IMR-90 (cell line): ENCODE data around the gene PF4V1. TPM values are rescaled to one million over a fixed set of nuclear protein-coding genes. Genes with fewer than 3 reads are reported as not detected.

ENCODE experiments used
- ATAC-seq: fragments of 200-7000 bp; cut with Tn5 transposase; 2 replicates; pipeline ENCODE4 v1.9.1; 2020; ENCODE audit warnings: low read depth, mild to moderate bottlenecking, moderate library complexity
- BruUV-seq: library from RNA; stranded (reverse); fragments of 400-500 nt; replicated peaks from 2 replicates; lab custom pipeline; 2021; lab: Mats Ljungman, UMichigan
- CTCF ChIA-PET: fragments of 300-600 bp; formaldehyde crosslinking; extraction: SDS; loops from one replicate; lab custom pipeline; 2021; ENCODE audit warnings: antibody characterized with exemption; lab: Yijun Ruan, JAX
- POLR2A ChIA-PET: fragments of 300-600 bp; sonication (Branson Sonifier 250); formaldehyde crosslinking; loops from one replicate; lab custom pipeline; 2022; ENCODE audit warnings: antibody characterized with exemption; ENCODE audit not compliant: unreplicated experiment; lab: Charles Lee
- DNase-seq: peaks from one replicate; pipeline ENCODE4 v3.0.0; 2013
- H2AFZ ChIP-seq: replicated peaks from 2 replicates; pipeline ENCODE3; 2013; ENCODE audit warnings: low read length, mild to moderate bottlenecking; ENCODE audit not compliant: poor library complexity
- H2AK5ac ChIP-seq: 2 replicates; pipeline ENCODE4 v1.6.1; 2013; ENCODE audit warnings: low read depth, low read length, inconsistent platforms
- H2AK9ac ChIP-seq: replicated peaks from 2 replicates; pipeline ENCODE3; 2013; ENCODE audit warnings: mild to moderate bottlenecking, low read depth, low read length, moderate library complexity; ENCODE audit not compliant: poor library complexity
- H2BK120ac ChIP-seq: 2 replicates; pipeline ENCODE4 v1.6.1; 2013; ENCODE audit warnings: low read depth, low read length, inconsistent platforms
- H2BK15ac ChIP-seq: 3 replicates; pipeline ENCODE4 v1.6.1; 2013; ENCODE audit warnings: low read depth, low read length, inconsistent platforms
- H2BK20ac ChIP-seq: 2 replicates; pipeline ENCODE4 v1.6.1; 2013; ENCODE audit warnings: low read depth, mild to moderate bottlenecking, inconsistent platforms, low read length, moderate library complexity
- H2BK5ac ChIP-seq: 2 replicates; pipeline ENCODE4 v1.6.1; 2013; ENCODE audit warnings: mild to moderate bottlenecking, low read depth, low read length, inconsistent platforms; ENCODE audit not compliant: poor library complexity, severe bottlenecking
- H3K14ac ChIP-seq: replicated peaks from 2 replicates; pipeline ENCODE4 v1.6.1; 2013; ENCODE audit warnings: low read depth, low read length, inconsistent platforms
- H3K18ac ChIP-seq: 2 replicates; pipeline ENCODE4 v1.6.1; 2013; ENCODE audit warnings: low read depth, low read length, control low read depth
- H3K23ac ChIP-seq: 2 replicates; pipeline ENCODE4 v1.6.1; 2013; ENCODE audit warnings: low read depth, low read length, inconsistent platforms
- H3K27ac ChIP-seq: 2 replicates; pipeline ENCODE4 v1.5.1; 2013; ENCODE audit warnings: mild to moderate bottlenecking, control low read depth, low read length; ENCODE audit not compliant: insufficient read depth
- H3K27me3 ChIP-seq: 2 replicates; pipeline ENCODE4 v1.6.1; 2013; ENCODE audit warnings: low read length; ENCODE audit not compliant: control insufficient read depth, insufficient read depth
- H3K36me3 ChIP-seq: 2 replicates; pipeline ENCODE4 v1.6.1; 2013; ENCODE audit warnings: low read length, mixed read lengths; ENCODE audit not compliant: control insufficient read depth, insufficient read depth
- H3K4ac ChIP-seq: 2 replicates; pipeline ENCODE4 v1.6.1; 2013; ENCODE audit warnings: low read depth, low read length, inconsistent platforms
- H3K4me1 ChIP-seq: 2 replicates; pipeline ENCODE4 v1.6.1; 2013; ENCODE audit warnings: low read length, mixed read lengths; ENCODE audit not compliant: control insufficient read depth, insufficient read depth
- H3K4me2 ChIP-seq: 2 replicates; pipeline ENCODE4 v1.6.1; 2013; ENCODE audit warnings: low read depth, mild to moderate bottlenecking, control low read depth, low read length, moderate library complexity
- H3K4me3 ChIP-seq: 2 replicates; pipeline ENCODE4 v1.5.1; 2013; ENCODE audit warnings: low read depth, mild to moderate bottlenecking, control low read depth, low read length, moderate library complexity; ENCODE audit not compliant: insufficient read depth
- H3K56ac ChIP-seq: 2 replicates; pipeline ENCODE4 v1.6.1; 2013; ENCODE audit warnings: low read length, inconsistent platforms; ENCODE audit not compliant: insufficient read depth; ENCODE audit errors: extremely low read depth
- H3K79me1 ChIP-seq, 2 experiments: 2 replicates each; pipeline ENCODE4 v1.6.1; 2013; ENCODE audit warnings: low read length in 2 of 2, inconsistent platforms in 1 of 2, low read depth in 1 of 2
- H3K9ac ChIP-seq: 2 replicates; pipeline ENCODE4 v1.6.1; 2013; ENCODE audit warnings: low read depth, low read length, control low read depth
- H3K9me1 ChIP-seq: 2 replicates; pipeline ENCODE4 v1.6.1; 2013; ENCODE audit warnings: low read length, inconsistent platforms; ENCODE audit not compliant: insufficient read depth
- H3K9me3 ChIP-seq: 2 replicates; pipeline ENCODE4 v1.6.1; 2013; ENCODE audit warnings: low read length; ENCODE audit not compliant: control insufficient read depth, insufficient read depth
- H4K20me1 ChIP-seq: 2 replicates; pipeline ENCODE4 v1.6.1; 2013; ENCODE audit warnings: low read length, inconsistent platforms; ENCODE audit not compliant: insufficient read depth
- H4K5ac ChIP-seq: 2 replicates; pipeline ENCODE4 v1.6.1; 2013; ENCODE audit warnings: mild to moderate bottlenecking, low read depth, low read length, control low read depth
- H4K8ac ChIP-seq, 2 experiments: 2 replicates each; pipeline ENCODE4 v1.6.1; 2013; ENCODE audit warnings: low read depth in 2 of 2, low read length in 2 of 2, control low read depth in 1 of 2, inconsistent platforms in 1 of 2
- H4K91ac ChIP-seq: 2 replicates; pipeline ENCODE4 v1.6.1; 2013; ENCODE audit warnings: low read depth, low read length, inconsistent platforms; ENCODE audit not compliant: insufficient read depth
- BHLHE40 ChIP-seq: fragments of 150-350 bp; IDR thresholded peaks from 2 replicates; pipeline ENCODE4 v1.6.1; 2016; ENCODE audit warnings: mild to moderate bottlenecking, low read depth, low read length
- CEBPB ChIP-seq: IDR thresholded peaks from 2 replicates; pipeline ENCODE4 v1.6.1; 2012; ENCODE audit warnings: low read depth, low read length, improper control_type of control experiment
- FOS ChIP-seq: fragments of 150-350 bp; IDR thresholded peaks from 2 replicates; pipeline ENCODE4 v1.6.1; 2016; ENCODE audit warnings: low read depth, low read length
- MAFK ChIP-seq: IDR thresholded peaks from 2 replicates; pipeline ENCODE4 v1.6.1; 2012; ENCODE audit warnings: low read depth, low read length, improper control_type of control experiment
- MXI1 ChIP-seq: IDR thresholded peaks from 2 replicates; pipeline ENCODE4 v1.6.1; 2012; ENCODE audit warnings: low read depth, mild to moderate bottlenecking, low read length, moderate library complexity, borderline replicate concordance
- NFE2L2 ChIP-seq: fragments of 150-350 bp; IDR thresholded peaks from 2 replicates; pipeline ENCODE4 v1.6.1; 2016; ENCODE audit warnings: low read depth, mild to moderate bottlenecking, low read length
- POLR2A ChIP-seq: IDR thresholded peaks from 2 replicates; pipeline ENCODE4 v1.6.1; 2012; ENCODE audit warnings: mild to moderate bottlenecking, low read depth, low read length
- RAD21 ChIP-seq: IDR thresholded peaks from 2 replicates; pipeline ENCODE4 v1.6.1; 2012; ENCODE audit warnings: low read length, improper control_type of control experiment
- RCOR1 ChIP-seq: IDR thresholded peaks from 2 replicates; pipeline ENCODE4 v1.6.1; 2012; ENCODE audit warnings: mild to moderate bottlenecking, low read length, improper control_type of control experiment; ENCODE audit not compliant: insufficient replicate concordance
- RFX5 ChIP-seq: IDR thresholded peaks from 2 replicates; pipeline ENCODE4 v1.8.0; 2012; ENCODE audit warnings: low read depth, mild to moderate bottlenecking, low read length, moderate library complexity
- SMC3 ChIP-seq: fragments of 150-350 bp; IDR thresholded peaks from 2 replicates; pipeline ENCODE4 v1.6.1; 2016; ENCODE audit warnings: low read depth, mild to moderate bottlenecking, antibody characterized with exemption, low read length, moderate library complexity
- WGBS, 2 experiments: methylation state at CpG; one replicate each; pipeline versions ENCODE4 v1.1.5 to v1.1.7; 2013; ENCODE audit warnings: missing lambda C conversion rate in 2 of 2; ENCODE audit not compliant: insufficient read length in 1 of 2; ENCODE audit errors: extremely low coverage in 2 of 2; 5-methylcytosine and 5-hydroxymethylcytosine counted together
- dilution Hi-C: fragments of 300-500 bp; cut with HindIII; formaldehyde crosslinking; loops from one replicate; pipeline ENCODE4 v1.14.3; 2018; ENCODE audit warnings: low sequenced_read_pairs; ENCODE audit not compliant: unreplicated experiment
- in situ Hi-C: fragments of 300-500 bp; cut with MboI; formaldehyde crosslinking; loops from 3 replicates; pipeline ENCODE4 v1.14.3; 2019; ENCODE audit warnings: low sequenced_read_pairs, inconsistent platforms, mixed read lengths
- intact Hi-C: fragments of 100-400 bp; cut with micrococcal nuclease; formaldehyde crosslinking; loops from 2 replicates; pipeline ENCODE4 v1.10.0; 2022
- polyA plus RNA-seq, 3 experiments: library from polyadenylated mRNA; depleted of rRNA; stranded (reverse); fragments of >200 nt; gene quantifications; 2 replicates each; pipeline ENCODE4 v1.2.3, GENCODE V29; 2012; ENCODE audit warnings: low replicate concordance in 1 of 3
- total RNA-seq: library from RNA; depleted of rRNA; stranded (reverse); fragments of >200 nt; gene quantifications from 2 replicates; pipeline ENCODE4 v1.2.3, GENCODE V29; 2012
- TF ChIP-seq, protein P1 (sequence below): fragments of 150-350 bp; IDR thresholded peaks from 2 replicates; pipeline ENCODE4 v1.6.1; 2017; ENCODE audit warnings: mild to moderate bottlenecking, antibody characterized with exemption, low read length, low read depth
- TF ChIP-seq, protein P2 (sequence below): conservative IDR thresholded peaks from 2 replicates; pipeline ENCODE4 v1.5.1; 2012; ENCODE audit warnings: mild to moderate bottlenecking, low read depth, low read length, improper control_type of control experiment
- TF ChIP-seq, protein P3 (sequence below): fragments of 150-350 bp; IDR thresholded peaks from 2 replicates; pipeline ENCODE4 v1.6.1; 2016; ENCODE audit warnings: low read depth, mild to moderate bottlenecking, low read length, moderate library complexity, borderline replicate concordance

PF4V1 gene
- total and polyA plus RNA-seq, 2 of the 4 experiments (the other 2 are of a cell fraction), result not detected

DNA sequence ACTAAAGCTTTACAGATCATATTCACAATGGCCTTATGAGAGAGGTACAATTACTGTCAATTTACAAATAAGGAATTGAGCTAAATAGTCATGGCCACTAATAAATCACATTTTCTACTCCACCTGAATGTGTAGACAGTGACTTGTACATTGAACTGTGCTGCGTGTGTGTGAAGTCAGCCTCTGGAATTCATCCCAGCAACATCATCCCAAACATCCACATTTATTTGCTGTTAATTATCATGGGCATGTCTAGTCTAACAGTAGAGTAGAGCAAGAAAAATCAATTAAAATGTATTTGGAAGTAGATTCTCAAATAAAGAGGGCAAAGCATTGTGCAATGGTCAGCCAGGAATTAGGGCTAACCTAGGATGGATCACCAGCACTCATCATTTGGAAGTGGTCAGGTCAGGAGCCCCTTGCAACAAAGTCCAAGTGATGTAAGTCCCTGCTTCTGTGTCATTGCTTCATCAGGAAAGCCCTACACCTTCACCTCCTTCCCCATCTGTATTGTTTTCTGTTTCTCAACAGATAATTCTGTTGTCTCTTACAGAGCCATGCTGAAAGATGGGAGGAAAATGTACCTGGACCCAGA lies 4.8 kb upstream of the PF4V1 start:
- no TSS peak for BruUV-seq
- TF ChIP-seq NFE2L2 (no peak), RAD21 (no peak), MXI1 (no peak), BHLHE40 (no peak), RCOR1 (no peak), SMC3 (no peak), RFX5 (no peak), MAFK (no peak), CEBPB (no peak), FOS (no peak), POLR2A (no peak)
- TF ChIP-seq, protein P1, sequence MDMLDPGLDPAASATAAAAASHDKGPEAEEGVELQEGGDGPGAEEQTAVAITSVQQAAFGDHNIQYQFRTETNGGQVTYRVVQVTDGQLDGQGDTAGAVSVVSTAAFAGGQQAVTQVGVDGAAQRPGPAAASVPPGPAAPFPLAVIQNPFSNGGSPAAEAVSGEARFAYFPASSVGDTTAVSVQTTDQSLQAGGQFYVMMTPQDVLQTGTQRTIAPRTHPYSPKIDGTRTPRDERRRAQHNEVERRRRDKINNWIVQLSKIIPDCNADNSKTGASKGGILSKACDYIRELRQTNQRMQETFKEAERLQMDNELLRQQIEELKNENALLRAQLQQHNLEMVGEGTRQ, result no peak
- TF ChIP-seq, protein P2, sequence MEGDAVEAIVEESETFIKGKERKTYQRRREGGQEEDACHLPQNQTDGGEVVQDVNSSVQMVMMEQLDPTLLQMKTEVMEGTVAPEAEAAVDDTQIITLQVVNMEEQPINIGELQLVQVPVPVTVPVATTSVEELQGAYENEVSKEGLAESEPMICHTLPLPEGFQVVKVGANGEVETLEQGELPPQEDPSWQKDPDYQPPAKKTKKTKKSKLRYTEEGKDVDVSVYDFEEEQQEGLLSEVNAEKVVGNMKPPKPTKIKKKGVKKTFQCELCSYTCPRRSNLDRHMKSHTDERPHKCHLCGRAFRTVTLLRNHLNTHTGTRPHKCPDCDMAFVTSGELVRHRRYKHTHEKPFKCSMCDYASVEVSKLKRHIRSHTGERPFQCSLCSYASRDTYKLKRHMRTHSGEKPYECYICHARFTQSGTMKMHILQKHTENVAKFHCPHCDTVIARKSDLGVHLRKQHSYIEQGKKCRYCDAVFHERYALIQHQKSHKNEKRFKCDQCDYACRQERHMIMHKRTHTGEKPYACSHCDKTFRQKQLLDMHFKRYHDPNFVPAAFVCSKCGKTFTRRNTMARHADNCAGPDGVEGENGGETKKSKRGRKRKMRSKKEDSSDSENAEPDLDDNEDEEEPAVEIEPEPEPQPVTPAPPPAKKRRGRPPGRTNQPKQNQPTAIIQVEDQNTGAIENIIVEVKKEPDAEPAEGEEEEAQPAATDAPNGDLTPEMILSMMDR, result no peak
- TF ChIP-seq, protein P3, sequence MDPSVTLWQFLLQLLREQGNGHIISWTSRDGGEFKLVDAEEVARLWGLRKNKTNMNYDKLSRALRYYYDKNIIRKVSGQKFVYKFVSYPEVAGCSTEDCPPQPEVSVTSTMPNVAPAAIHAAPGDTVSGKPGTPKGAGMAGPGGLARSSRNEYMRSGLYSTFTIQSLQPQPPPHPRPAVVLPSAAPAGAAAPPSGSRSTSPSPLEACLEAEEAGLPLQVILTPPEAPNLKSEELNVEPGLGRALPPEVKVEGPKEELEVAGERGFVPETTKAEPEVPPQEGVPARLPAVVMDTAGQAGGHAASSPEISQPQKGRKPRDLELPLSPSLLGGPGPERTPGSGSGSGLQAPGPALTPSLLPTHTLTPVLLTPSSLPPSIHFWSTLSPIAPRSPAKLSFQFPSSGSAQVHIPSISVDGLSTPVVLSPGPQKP, result no peak
- Histone ChIP-seq H4K20me1 (no peaks in the 10 kb centered on the region), H2AK9ac (no peak overlapping the region), H2BK20ac (no peak overlapping the region), H2AK5ac (no peak overlapping the region), H3K14ac (no peak overlapping the region), H2BK120ac (no peak overlapping the region), H3K9ac (no peak overlapping the region), H3K9me1 (no peaks in the 10 kb centered on the region), H3K27ac (no peak overlapping the region), H3K27me3 (peaks cover 22% of the 10 kb centered on the region), H3K4ac (no peak overlapping the region), H2BK5ac (no peak overlapping the region), H3K9me3 (no peaks in the 10 kb centered on the region), H4K8ac (no peak overlapping the region), H4K5ac (no peak overlapping the region), H3K36me3 (no peaks in the 10 kb centered on the region), H3K4me1 (no peaks in the 10 kb centered on the region), H3K23ac (no peak overlapping the region), H3K56ac (no peak overlapping the region), H3K79me1 (no peaks in the 10 kb centered on the region), H4K91ac (no peak overlapping the region), H3K18ac (no peak overlapping the region), H2AFZ (no peak overlapping the region), H2BK15ac (no peak overlapping the region), H3K4me2 (no peak overlapping the region), H3K4me3 (no peak overlapping the region)
- CTCF ChIA-PET, result no interaction called here
- no CpG with 5 or more reads among the region's 1 CpG for WGBS, 2 experiments
- DNase-seq (no peak), ATAC-seq (no peak)
- POLR2A ChIA-PET, result no interaction called here
- intact Hi-C loops (no loop called here), in situ Hi-C loops (no loop called here), dilution Hi-C loops (no loop called here)
